T-helper 17 cell (primary cell): ENCODE measurements around the gene FCHSD1. TPM values are rescaled to one million over a fixed set of nuclear protein-coding genes. Genes with fewer than 3 reads are reported as not detected.

Experiments used
- ATAC-seq: fragments of 150-1000 bp; cut with Tn5 transposase; 2 replicates; pipeline ENCODE4 v1.10.0; 2021; ENCODE audit warnings: mild to moderate bottlenecking, moderate library complexity
- DNase-seq, 3 donors: peaks; one replicate each; pipeline versions ENCODE4 v3.0.0 to v3.0.0-alpha.2; 2020 to 2021
- H3K9me3 ChIP-seq: one replicate; pipeline ENCODE4 v1.7.0; 2013; ENCODE audit warnings: low read length, mild to moderate bottlenecking; ENCODE audit not compliant: control insufficient read depth, poor library complexity, severe bottlenecking
- H3K27ac Mint-ChIP-seq: one replicate; pipeline ENCODE4 v1.8.0; 2022; ENCODE audit warnings: mild to moderate bottlenecking, moderate library complexity, mixed read lengths
- H3K27me3 Mint-ChIP-seq: one replicate; pipeline ENCODE4 v1.8.0; 2022; ENCODE audit warnings: mixed read lengths
- H3K36me3 Mint-ChIP-seq: one replicate; pipeline ENCODE4 v1.8.0; 2022; ENCODE audit warnings: low read depth, mixed read lengths
- H3K4me1 Mint-ChIP-seq: one replicate; pipeline ENCODE4 v1.8.0; 2022; ENCODE audit warnings: mild to moderate bottlenecking, mixed read lengths
- H3K4me3 Mint-ChIP-seq: one replicate; pipeline ENCODE4 v1.8.0; 2022; ENCODE audit warnings: mild to moderate bottlenecking, moderate library complexity, mixed read lengths
- total RNA-seq, 4 donors: library from RNA in 2 of 4; stranded (reverse) in 2 of 4; gene quantifications; one replicate each; pipeline ENCODE4 v1.2.3 and lab custom pipeline; 2022 to 2026

The FCHSD1 gene
- total RNA-seq, 2 donors from 2014 or later = 77.6 to 82.2 TPM

GRCh38 chr5:141683596-141684141 lies 32.5 kb upstream of the FCHSD1 start:
- ATAC-seq = no peak
- H3K36me3 Mint-ChIP-seq = no peaks in the 10 kb centered on the region
- H3K9me3 ChIP-seq = no peaks in the 10 kb centered on the region
- peak overlapping the region; percentile 24 for H3K27ac Mint-ChIP-seq
- DNase-seq = no peak
- no peak overlapping the region for H3K4me3 Mint-ChIP-seq
- peaks cover 24% of the 10 kb centered on the region for H3K4me1 Mint-ChIP-seq
- H3K27me3 Mint-ChIP-seq = peaks cover 4% of the 10 kb centered on the region

- ATAC-seq (peak; percentile 74), DNase-seq (peak in 1 of 3 donors; percentile 44)
- no peaks in the 10 kb centered on the region for H3K36me3 Mint-ChIP-seq
- peak within 1 kb of the TSS; percentile 24 for H3K27ac Mint-ChIP-seq
- H3K27me3 Mint-ChIP-seq = no peaks in the 10 kb centered on the region
- H3K9me3 ChIP-seq = no peaks in the 10 kb centered on the region
- peak within 1 kb of the TSS; percentile 86 for H3K4me3 Mint-ChIP-seq
- peaks cover 26% of the 10 kb centered on the region for H3K4me1 Mint-ChIP-seq
Observed at GRCh38 chr5:141681695-141682641, 30.8 kb upstream of the FCHSD1 start, which contains the start of gene ARAP3. Gene ARAP3 (minus strand): TSS chr5:141682230. CDS start chr5:141680486, 1,744 bp downstream.

- Mint-ChIP-seq H3K27ac (no peak overlapping the region), H3K4me1 (peaks cover 23% of the 10 kb centered on the region), H3K4me3 (peak overlapping the region; percentile 86), H3K36me3 (no peaks in the 10 kb centered on the region), H3K27me3 (no peaks in the 10 kb centered on the region)
- no peak for DNase-seq
- ATAC-seq = no peak
- no peaks in the 10 kb centered on the region for H3K9me3 ChIP-seq
Observed at GRCh38 chr5:141681295-141681694, 30.1 kb upstream of the FCHSD1 start.

GRCh38 chr5:141680751-141681201 lies 29.6 kb upstream of the FCHSD1 start:
- H3K4me1 Mint-ChIP-seq = peaks cover 23% of the 10 kb centered on the region
- H3K4me3 Mint-ChIP-seq = peak overlapping the region; percentile 86
- ATAC-seq = no peak
- no peaks in the 10 kb centered on the region for H3K36me3 Mint-ChIP-seq
- H3K27ac Mint-ChIP-seq = no peak overlapping the region
- H3K27me3 Mint-ChIP-seq = no peaks in the 10 kb centered on the region
- no peaks in the 10 kb centered on the region for H3K9me3 ChIP-seq
- no peak for DNase-seq

- H3K27me3 Mint-ChIP-seq = no peaks in the 10 kb centered on the region
- H3K36me3 Mint-ChIP-seq = no peaks in the 10 kb centered on the region
- DNase-seq (no peak), ATAC-seq (no peak)
- no peak overlapping the region for H3K27ac Mint-ChIP-seq
- peaks cover 23% of the 10 kb centered on the region for H3K4me1 Mint-ChIP-seq
- no peaks in the 10 kb centered on the region for H3K9me3 ChIP-seq
- no peak overlapping the region for H3K4me3 Mint-ChIP-seq
Observed at GRCh38 chr5:141680178-141680577, 29.0 kb upstream of the FCHSD1 start.

- Mint-ChIP-seq H3K36me3 (no peaks in the 10 kb centered on the region), H3K4me1 (peaks cover 15% of the 10 kb centered on the region), H3K27me3 (no peaks in the 10 kb centered on the region), H3K27ac (no peak overlapping the region), H3K4me3 (no peak overlapping the region)
- ATAC-seq (no peak), DNase-seq (no peak)
- H3K9me3 ChIP-seq = no peaks in the 10 kb centered on the region
Observed at GRCh38 chr5:141677415-141677814, 26.2 kb upstream of the FCHSD1 start.

GRCh38 chr5:141675672-141676071 lies 24.5 kb upstream of the FCHSD1 start:
- DNase-seq (no peak), ATAC-seq (no peak)
- peaks cover 6% of the 10 kb centered on the region for H3K4me1 Mint-ChIP-seq
- H3K27ac Mint-ChIP-seq = no peak overlapping the region
- H3K27me3 Mint-ChIP-seq = no peaks in the 10 kb centered on the region
- no peaks in the 10 kb centered on the region for H3K36me3 Mint-ChIP-seq
- H3K9me3 ChIP-seq = no peaks in the 10 kb centered on the region
- no peak overlapping the region for H3K4me3 Mint-ChIP-seq

- peaks cover under 1% of the 10 kb centered on the region for H3K27me3 Mint-ChIP-seq
- no peaks in the 10 kb centered on the region for H3K36me3 Mint-ChIP-seq
- no peak for DNase-seq
- no peaks in the 10 kb centered on the region for H3K9me3 ChIP-seq
- H3K4me3 Mint-ChIP-seq = no peak overlapping the region
- peaks cover 6% of the 10 kb centered on the region for H3K4me1 Mint-ChIP-seq
- H3K27ac Mint-ChIP-seq = no peak overlapping the region
- ATAC-seq = no peak
Observed at GRCh38 chr5:141674747-141675146, 23.5 kb upstream of the FCHSD1 start.

GRCh38 chr5:141672841-141673813 lies 21.9 kb upstream of the FCHSD1 start:
- Mint-ChIP-seq H3K27ac (no peak overlapping the region), H3K27me3 (peaks cover 6% of the 10 kb centered on the region), H3K4me1 (peaks cover 8% of the 10 kb centered on the region), H3K36me3 (no peaks in the 10 kb centered on the region), H3K4me3 (no peak overlapping the region)
- H3K9me3 ChIP-seq = no peaks in the 10 kb centered on the region
- DNase-seq = no peak
- ATAC-seq = no peak

- peaks cover 6% of the 10 kb centered on the region for H3K27me3 Mint-ChIP-seq
- H3K36me3 Mint-ChIP-seq = no peaks in the 10 kb centered on the region
- no peak overlapping the region for H3K4me3 Mint-ChIP-seq
- no peak overlapping the region for H3K27ac Mint-ChIP-seq
- no peaks in the 10 kb centered on the region for H3K9me3 ChIP-seq
- DNase-seq (no peak), ATAC-seq (no peak)
- H3K4me1 Mint-ChIP-seq = peaks cover 5% of the 10 kb centered on the region
Observed at GRCh38 chr5:141672071-141672840, 21.0 kb upstream of the FCHSD1 start.

- DNase-seq (no peak), ATAC-seq (no peak)
- Mint-ChIP-seq H3K36me3 (no peaks in the 10 kb centered on the region), H3K4me1 (peaks cover 9% of the 10 kb centered on the region), H3K27me3 (peaks cover 6% of the 10 kb centered on the region), H3K4me3 (no peak overlapping the region), H3K27ac (peak overlapping the region; percentile 57)
- no peaks in the 10 kb centered on the region for H3K9me3 ChIP-seq
Observed at GRCh38 chr5:141669520-141669919, 18.3 kb upstream of the FCHSD1 start.

- ATAC-seq (no peak), DNase-seq (no peak)
- Mint-ChIP-seq H3K4me3 (no peak overlapping the region), H3K27ac (peak overlapping the region; percentile 57), H3K27me3 (peaks cover 6% of the 10 kb centered on the region), H3K36me3 (no peaks in the 10 kb centered on the region), H3K4me1 (peaks cover 9% of the 10 kb centered on the region)
- no peaks in the 10 kb centered on the region for H3K9me3 ChIP-seq
Observed at GRCh38 chr5:141668601-141669265, 17.5 kb upstream of the FCHSD1 start.
